ENCODE measurements around the gene DNAH2.

GRCh38 chr17:7719661-7720060 is 2.1 kb downstream of the DNAH2 start:
- TF ChIP-seq CTCF (IDR thresholded peaks at IDR 0.05) (no peak), POLR2A (IDR thresholded peaks at IDR 0.05) (no peak)
